HepG2 (cell line): Measurements from ENCODE around the gene ADAM15. TPM values are rescaled to one million over a fixed set of nuclear protein-coding genes. Genes with fewer than 3 reads are reported as not detected.

Experiments
- AGO2 ChIP-seq: fragments of 200-400 bp; formaldehyde crosslinking; optimal IDR thresholded peaks from 2 replicates; pipeline ENCODE3; 2017; ENCODE audit warnings: mild to moderate bottlenecking, low read depth, low read length, moderate library complexity
- ARNTL ChIP-seq: sonication (generic); formaldehyde crosslinking; IDR thresholded peaks from 2 replicates; pipeline ENCODE4 v1.4.0; 2020; ENCODE audit warnings: mild to moderate bottlenecking, missing genetic modification reagents
- EED ChIP-seq: sonication (generic); formaldehyde crosslinking; IDR thresholded peaks from 2 replicates; pipeline ENCODE4 v1.5.0; 2020; ENCODE audit warnings: mild to moderate bottlenecking, missing genetic modification reagents
- FOSL2 ChIP-seq: sonication (generic); formaldehyde crosslinking; IDR thresholded peaks from 2 replicates; pipeline ENCODE4 v1.4.0; 2020; ENCODE audit warnings: missing genetic modification reagents
- GPN1 ChIP-seq: sonication (generic); formaldehyde crosslinking; IDR thresholded peaks from 2 replicates; pipeline ENCODE4 v1.5.1; 2020; ENCODE audit warnings: missing genetic modification reagents, borderline replicate concordance
- MED1 ChIP-seq: sonication (generic); formaldehyde crosslinking; IDR thresholded peaks from 2 replicates; pipeline ENCODE4 v1.4.0; 2020; ENCODE audit warnings: missing genetic modification reagents
- NR1H2 ChIP-seq: sonication (generic); formaldehyde crosslinking; IDR thresholded peaks from 2 replicates; pipeline ENCODE4 v1.8.1; 2022; ENCODE audit warnings: low read depth, missing genetic modification reagents, borderline replicate concordance
- SOX5 ChIP-seq: IDR thresholded peaks from 2 replicates; pipeline ENCODE4 v1.6.1; 2016; ENCODE audit warnings: borderline replicate concordance
- SP4 ChIP-seq: sonication (generic); formaldehyde crosslinking; IDR thresholded peaks from 2 replicates; pipeline ENCODE4 v1.8.1; 2023; ENCODE audit warnings: mild to moderate bottlenecking, missing genetic modification reagents
- SRY ChIP-seq: sonication (generic); formaldehyde crosslinking; IDR thresholded peaks from 2 replicates; pipeline ENCODE4 v1.8.0; 2022; ENCODE audit warnings: mild to moderate bottlenecking, missing genetic modification reagents
- TRIM24 ChIP-seq: sonication (generic); formaldehyde crosslinking; IDR thresholded peaks from 2 replicates; pipeline ENCODE4 v1.8.0; 2022; ENCODE audit warnings: mild to moderate bottlenecking, missing genetic modification reagents
- ZNF841 ChIP-seq: sonication (generic); formaldehyde crosslinking; IDR thresholded peaks from 2 replicates; pipeline ENCODE4 v1.8.1; 2023; ENCODE audit warnings: missing genetic modification reagents, borderline replicate concordance
- polyA plus RNA-seq, 8 experiments: library from polyadenylated mRNA; depleted of rRNA in 3 of 8; stranded (reverse) in 7 of 8; unstranded in 1 of 8; fragments of >200 nt; fragmentation: Illumina TruSeq in 4 of 8; extraction: Trizol in 4 of 8; gene quantifications; 2 replicates each; pipeline versions ENCODE4 v1.2.1 to v1.2.3, GENCODE V29; 2011 to 2016; ENCODE audit warnings: low read depth in 4 of 8, missing spikeins in 1 of 8, mixed read lengths in 1 of 8; ENCODE audit not compliant: insufficient read depth in 1 of 8
- total RNA-seq, 5 experiments: library from RNA; depleted of rRNA; stranded (reverse); fragments of >200 nt; fragmentation: Illumina TruSeq; extraction: Trizol; gene quantifications; 2 replicates each; pipeline ENCODE4 v1.2.3, GENCODE V29; 2016; ENCODE audit warnings: low read depth in 1 of 5
- TF ChIP-seq, protein P1 (sequence below), 2 experiments: fragments of 450-650 bp in 1 of 2; sonication (generic) in 1 of 2; formaldehyde crosslinking in 1 of 2; IDR thresholded peaks; 2 replicates each; pipeline versions ENCODE4 v1.6.1 to v1.8.0; 2016 to 2022; ENCODE audit warnings: antibody characterized with exemption in 1 of 2, mild to moderate bottlenecking in 1 of 2, missing genetic modification reagents in 1 of 2
- TF ChIP-seq, protein P2 (sequence below): sonication (generic); formaldehyde crosslinking; IDR thresholded peaks from 2 replicates; pipeline ENCODE4 v1.5.0; 2020; ENCODE audit warnings: missing genetic modification reagents
- TF ChIP-seq, protein P3 (sequence below), 2 experiments: sonication (generic) in 1 of 2; formaldehyde crosslinking in 1 of 2; IDR thresholded peaks; 2 replicates each; pipeline versions ENCODE4 v1.5.1 to v1.6.1; 2011 to 2020; ENCODE audit warnings: borderline replicate concordance in 1 of 2, low read depth in 1 of 2, low read length in 1 of 2, mild to moderate bottlenecking in 1 of 2, missing genetic modification reagents in 1 of 2, moderate library complexity in 1 of 2
- TF ChIP-seq, protein P4 (sequence below): sonication (generic); formaldehyde crosslinking; IDR thresholded peaks from 2 replicates; pipeline ENCODE4 v1.5.1; 2020; ENCODE audit warnings: missing genetic modification reagents, mild to moderate bottlenecking, borderline replicate concordance

Gene ADAM15
- total and polyA plus RNA-seq, 2 of the 13 experiments (the other 11 are each of a cell fraction or from before 2014, with no cell fraction given), result 17.9 to 25.6 TPM

DNA sequence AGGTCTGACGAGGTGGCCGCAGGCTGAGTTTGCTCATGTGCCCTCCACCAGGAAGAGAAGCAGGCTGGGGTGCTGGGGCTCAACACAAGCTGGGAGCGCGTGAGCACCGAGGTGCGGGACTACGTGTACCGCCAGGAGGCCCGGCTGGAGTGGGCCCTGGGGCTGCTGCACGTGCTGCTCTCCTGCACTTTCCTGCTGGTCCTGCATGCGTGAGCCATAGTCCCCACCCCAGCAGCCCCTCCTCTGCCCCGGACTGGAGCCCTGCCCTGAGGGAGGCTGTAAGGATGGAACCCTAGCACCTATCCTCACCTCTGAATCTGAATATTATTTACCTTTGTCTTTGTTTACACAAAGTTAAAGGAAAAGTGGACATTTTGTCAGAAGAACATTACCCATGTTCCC, 7.8 kb upstream of the ADAM15 start (continued):
- no peak for TF ChIP-seq MED1
- TF ChIP-seq NR1H2 (CRISPR knock-in tag), result peak; percentile 70; the same call in 1 of the 2 replicates
- TF ChIP-seq, protein P1, sequence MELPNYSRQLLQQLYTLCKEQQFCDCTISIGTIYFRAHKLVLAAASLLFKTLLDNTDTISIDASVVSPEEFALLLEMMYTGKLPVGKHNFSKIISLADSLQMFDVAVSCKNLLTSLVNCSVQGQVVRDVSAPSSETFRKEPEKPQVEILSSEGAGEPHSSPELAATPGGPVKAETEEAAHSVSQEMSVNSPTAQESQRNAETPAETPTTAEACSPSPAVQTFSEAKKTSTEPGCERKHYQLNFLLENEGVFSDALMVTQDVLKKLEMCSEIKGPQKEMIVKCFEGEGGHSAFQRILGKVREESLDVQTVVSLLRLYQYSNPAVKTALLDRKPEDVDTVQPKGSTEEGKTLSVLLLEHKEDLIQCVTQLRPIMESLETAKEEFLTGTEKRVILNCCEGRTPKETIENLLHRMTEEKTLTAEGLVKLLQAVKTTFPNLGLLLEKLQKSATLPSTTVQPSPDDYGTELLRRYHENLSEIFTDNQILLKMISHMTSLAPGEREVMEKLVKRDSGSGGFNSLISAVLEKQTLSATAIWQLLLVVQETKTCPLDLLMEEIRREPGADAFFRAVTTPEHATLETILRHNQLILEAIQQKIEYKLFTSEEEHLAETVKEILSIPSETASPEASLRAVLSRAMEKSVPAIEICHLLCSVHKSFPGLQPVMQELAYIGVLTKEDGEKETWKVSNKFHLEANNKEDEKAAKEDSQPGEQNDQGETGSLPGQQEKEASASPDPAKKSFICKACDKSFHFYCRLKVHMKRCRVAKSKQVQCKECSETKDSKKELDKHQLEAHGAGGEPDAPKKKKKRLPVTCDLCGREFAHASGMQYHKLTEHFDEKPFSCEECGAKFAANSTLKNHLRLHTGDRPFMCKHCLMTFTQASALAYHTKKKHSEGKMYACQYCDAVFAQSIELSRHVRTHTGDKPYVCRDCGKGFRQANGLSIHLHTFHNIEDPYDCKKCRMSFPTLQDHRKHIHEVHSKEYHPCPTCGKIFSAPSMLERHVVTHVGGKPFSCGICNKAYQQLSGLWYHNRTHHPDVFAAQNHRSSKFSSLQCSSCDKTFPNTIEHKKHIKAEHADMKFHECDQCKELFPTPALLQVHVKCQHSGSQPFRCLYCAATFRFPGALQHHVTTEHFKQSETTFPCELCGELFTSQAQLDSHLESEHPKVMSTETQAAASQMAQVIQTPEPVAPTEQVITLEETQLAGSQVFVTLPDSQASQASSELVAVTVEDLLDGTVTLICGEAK (IDR thresholded peaks at IDR 0.05), result no peak
- TF ChIP-seq, protein P1 (CRISPR knock-in tag; IDR thresholded peaks at IDR 0.05), result 0 out of 2 replicates have a peak, but pooled peaks have one; percentile 16
- TF ChIP-seq GPN1, result no peak
- TF ChIP-seq EED (CRISPR knock-in tag), result no peak
- TF ChIP-seq SOX5 (CRISPR knock-in tag), result no peak
- no peak for TF ChIP-seq ZNF841 (CRISPR knock-in tag)
- no peak for TF ChIP-seq FOSL2 (CRISPR knock-in tag)
- TF ChIP-seq SRY, result no peak
- 0 out of 2 replicates have a peak, but pooled peaks have one; percentile 20 for TF ChIP-seq SP4
- peak; percentile 20; the same call in 1 of the 2 replicates for TF ChIP-seq ARNTL (CRISPR knock-in tag)
- TF ChIP-seq, protein P2, sequence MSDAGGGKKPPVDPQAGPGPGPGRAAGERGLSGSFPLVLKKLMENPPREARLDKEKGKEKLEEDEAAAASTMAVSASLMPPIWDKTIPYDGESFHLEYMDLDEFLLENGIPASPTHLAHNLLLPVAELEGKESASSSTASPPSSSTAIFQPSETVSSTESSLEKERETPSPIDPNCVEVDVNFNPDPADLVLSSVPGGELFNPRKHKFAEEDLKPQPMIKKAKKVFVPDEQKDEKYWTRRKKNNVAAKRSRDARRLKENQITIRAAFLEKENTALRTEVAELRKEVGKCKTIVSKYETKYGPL (CRISPR knock-in tag), result no peak
- TF ChIP-seq TRIM24, result no peak
- TF ChIP-seq, protein P3, sequence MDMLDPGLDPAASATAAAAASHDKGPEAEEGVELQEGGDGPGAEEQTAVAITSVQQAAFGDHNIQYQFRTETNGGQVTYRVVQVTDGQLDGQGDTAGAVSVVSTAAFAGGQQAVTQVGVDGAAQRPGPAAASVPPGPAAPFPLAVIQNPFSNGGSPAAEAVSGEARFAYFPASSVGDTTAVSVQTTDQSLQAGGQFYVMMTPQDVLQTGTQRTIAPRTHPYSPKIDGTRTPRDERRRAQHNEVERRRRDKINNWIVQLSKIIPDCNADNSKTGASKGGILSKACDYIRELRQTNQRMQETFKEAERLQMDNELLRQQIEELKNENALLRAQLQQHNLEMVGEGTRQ (IDR thresholded peaks at IDR 0.05; ENCODE audit: low read depth, low read length), result no peak
- TF ChIP-seq, protein P3 (CRISPR knock-in tag; IDR thresholded peaks at IDR 0.05; ENCODE audit: borderline replicate concordance), result 0 out of 2 replicates have a peak, but pooled peaks have one; percentile 47
- TF ChIP-seq, protein P4, sequence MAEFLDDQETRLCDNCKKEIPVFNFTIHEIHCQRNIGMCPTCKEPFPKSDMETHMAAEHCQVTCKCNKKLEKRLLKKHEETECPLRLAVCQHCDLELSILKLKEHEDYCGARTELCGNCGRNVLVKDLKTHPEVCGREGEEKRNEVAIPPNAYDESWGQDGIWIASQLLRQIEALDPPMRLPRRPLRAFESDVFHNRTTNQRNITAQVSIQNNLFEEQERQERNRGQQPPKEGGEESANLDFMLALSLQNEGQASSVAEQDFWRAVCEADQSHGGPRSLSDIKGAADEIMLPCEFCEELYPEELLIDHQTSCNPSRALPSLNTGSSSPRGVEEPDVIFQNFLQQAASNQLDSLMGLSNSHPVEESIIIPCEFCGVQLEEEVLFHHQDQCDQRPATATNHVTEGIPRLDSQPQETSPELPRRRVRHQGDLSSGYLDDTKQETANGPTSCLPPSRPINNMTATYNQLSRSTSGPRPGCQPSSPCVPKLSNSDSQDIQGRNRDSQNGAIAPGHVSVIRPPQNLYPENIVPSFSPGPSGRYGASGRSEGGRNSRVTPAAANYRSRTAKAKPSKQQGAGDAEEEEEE (CRISPR knock-in tag), result no peak
- no peak for TF ChIP-seq AGO2
